Fibroblast of lung (primary cell): Measurements from ENCODE around the gene SLC35F3.

Source experiments
- EZH2 ChIP-seq: IDR thresholded peaks from 2 replicates; pipeline ENCODE4 v1.5.1; 2012; ENCODE audit warnings: low read length, control low read depth, mild to moderate bottlenecking; ENCODE audit errors: missing control alignments
- TF ChIP-seq, protein P1 (sequence below), 2 donors: IDR thresholded peaks in 1 of 2; conservative IDR thresholded peaks in 1 of 2; 1 replicate in 1 of 2; 2 replicates in 1 of 2; pipeline ENCODE4 v1.5.1; 2011 to 2012; ENCODE audit warnings: low read length in 2 of 2, control low read depth in 1 of 2, inconsistent platforms in 1 of 2, low read depth in 1 of 2, mild to moderate bottlenecking in 1 of 2

DNA sequence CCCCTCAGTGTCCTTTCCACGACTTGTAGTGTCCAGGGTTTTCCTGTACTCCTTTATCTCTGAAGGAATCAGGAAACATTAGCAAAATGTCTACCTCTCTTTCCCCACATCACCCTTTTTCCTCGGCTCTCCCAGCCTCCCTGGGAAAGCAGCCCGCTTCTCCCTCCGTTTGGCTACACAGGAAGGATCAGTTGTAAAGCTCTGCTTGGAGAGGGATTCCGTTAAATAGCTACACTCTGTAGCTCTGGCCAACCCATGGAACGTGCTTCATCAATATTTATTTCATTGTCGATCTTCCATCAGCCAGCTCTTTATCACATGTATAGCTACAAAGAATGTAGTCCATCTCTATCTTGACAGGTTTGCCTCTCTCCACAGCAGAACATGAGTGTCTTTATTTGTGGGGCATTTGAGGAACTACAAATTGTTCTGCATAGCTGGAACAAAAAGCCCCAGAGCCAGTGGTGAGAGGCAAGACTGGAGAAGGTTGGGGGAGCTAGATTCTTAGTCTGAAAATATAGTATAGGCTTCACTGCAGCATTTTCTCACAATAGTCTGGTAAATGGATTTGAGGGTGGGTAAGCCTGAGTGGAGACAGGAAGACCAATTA lies 191.8 kb downstream of the SLC35F3 start:
- TF ChIP-seq, protein P1, sequence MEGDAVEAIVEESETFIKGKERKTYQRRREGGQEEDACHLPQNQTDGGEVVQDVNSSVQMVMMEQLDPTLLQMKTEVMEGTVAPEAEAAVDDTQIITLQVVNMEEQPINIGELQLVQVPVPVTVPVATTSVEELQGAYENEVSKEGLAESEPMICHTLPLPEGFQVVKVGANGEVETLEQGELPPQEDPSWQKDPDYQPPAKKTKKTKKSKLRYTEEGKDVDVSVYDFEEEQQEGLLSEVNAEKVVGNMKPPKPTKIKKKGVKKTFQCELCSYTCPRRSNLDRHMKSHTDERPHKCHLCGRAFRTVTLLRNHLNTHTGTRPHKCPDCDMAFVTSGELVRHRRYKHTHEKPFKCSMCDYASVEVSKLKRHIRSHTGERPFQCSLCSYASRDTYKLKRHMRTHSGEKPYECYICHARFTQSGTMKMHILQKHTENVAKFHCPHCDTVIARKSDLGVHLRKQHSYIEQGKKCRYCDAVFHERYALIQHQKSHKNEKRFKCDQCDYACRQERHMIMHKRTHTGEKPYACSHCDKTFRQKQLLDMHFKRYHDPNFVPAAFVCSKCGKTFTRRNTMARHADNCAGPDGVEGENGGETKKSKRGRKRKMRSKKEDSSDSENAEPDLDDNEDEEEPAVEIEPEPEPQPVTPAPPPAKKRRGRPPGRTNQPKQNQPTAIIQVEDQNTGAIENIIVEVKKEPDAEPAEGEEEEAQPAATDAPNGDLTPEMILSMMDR (conservative IDR thresholded peaks at IDR 0.05 in 1 of 2, IDR thresholded peaks at IDR 0.05 in 1 of 2; ENCODE audit: low read depth in 1 of 2, low read length in 2 of 2): no peak
- TF ChIP-seq EZH2: no peak
